ENCODE measurements around the gene NSUN2.

DNA sequence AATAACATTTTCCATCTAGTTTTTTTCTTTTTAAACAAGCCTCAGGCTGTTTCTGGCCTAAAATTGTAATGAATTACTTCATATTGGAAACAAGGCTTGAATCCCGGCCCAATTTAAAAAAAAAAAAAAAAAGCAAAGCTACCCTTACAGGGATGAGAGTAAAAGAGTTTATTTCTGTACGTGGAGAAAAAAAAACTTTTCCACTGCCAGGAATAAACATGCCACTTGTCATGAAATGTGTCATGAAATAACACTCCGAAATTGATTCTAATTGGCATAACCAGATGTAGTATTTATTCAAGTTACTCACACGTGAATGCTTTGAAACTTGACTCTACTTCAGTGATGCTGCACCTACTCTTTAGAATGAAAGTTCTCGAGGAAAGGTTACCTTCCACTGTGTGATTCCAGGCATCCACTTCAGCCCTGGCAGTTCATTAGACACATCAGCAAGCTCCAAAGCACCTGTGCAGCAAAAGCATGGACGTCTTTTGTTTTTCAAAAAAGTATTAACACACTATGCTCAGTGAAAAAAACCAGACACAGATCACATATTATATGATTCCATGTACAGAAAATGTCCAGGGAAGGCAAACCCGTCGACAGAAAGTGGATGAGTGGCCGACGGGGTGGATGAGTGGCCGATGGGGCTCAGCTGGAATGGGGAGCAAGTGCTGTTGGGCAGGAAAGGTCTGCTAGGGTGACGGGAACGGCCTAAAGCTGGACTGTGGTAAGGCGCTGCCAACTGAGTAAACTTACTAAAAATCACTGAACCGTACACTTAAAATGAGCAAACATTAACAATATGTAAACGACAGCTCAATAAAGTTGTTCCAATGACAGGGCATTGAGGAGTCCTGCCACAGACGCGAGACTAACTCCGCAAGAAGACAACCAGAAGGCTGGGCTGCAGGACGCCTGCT lies 21.2 kb downstream of the NSUN2 start:
- TF ChIP-seq POLR2A (IDR thresholded peaks at IDR 0.05), result no peak
- TF ChIP-seq, protein P1, sequence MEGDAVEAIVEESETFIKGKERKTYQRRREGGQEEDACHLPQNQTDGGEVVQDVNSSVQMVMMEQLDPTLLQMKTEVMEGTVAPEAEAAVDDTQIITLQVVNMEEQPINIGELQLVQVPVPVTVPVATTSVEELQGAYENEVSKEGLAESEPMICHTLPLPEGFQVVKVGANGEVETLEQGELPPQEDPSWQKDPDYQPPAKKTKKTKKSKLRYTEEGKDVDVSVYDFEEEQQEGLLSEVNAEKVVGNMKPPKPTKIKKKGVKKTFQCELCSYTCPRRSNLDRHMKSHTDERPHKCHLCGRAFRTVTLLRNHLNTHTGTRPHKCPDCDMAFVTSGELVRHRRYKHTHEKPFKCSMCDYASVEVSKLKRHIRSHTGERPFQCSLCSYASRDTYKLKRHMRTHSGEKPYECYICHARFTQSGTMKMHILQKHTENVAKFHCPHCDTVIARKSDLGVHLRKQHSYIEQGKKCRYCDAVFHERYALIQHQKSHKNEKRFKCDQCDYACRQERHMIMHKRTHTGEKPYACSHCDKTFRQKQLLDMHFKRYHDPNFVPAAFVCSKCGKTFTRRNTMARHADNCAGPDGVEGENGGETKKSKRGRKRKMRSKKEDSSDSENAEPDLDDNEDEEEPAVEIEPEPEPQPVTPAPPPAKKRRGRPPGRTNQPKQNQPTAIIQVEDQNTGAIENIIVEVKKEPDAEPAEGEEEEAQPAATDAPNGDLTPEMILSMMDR (IDR thresholded peaks at IDR 0.05), result no peak

Measured in adrenal gland (tissue), 5 donors.